T47D (cell line): ENCODE data around the gene COG5.

Source experiments
- DNase-seq, 2 experiments: peaks; one replicate each; pipeline versions ENCODE4 v3.0.0 to v3.0.0-alpha.2; 2011 to 2012; ENCODE audit warnings: low read depth in 1 of 2, low spot score in 1 of 2
- JUND ChIP-seq: IDR thresholded peaks from 2 replicates; pipeline ENCODE4 v1.6.1; 2012; ENCODE audit warnings: low read depth
- in situ Hi-C: cut with HindIII; loops from 2 replicates; pipeline ENCODE4 v1.10.0; 2016; ENCODE audit warnings: low sequenced_read_pairs, low pct_unique_long_range_greater_than_20kb

Gene COG5

GRCh38 chr7:107414198-107414597 is 149.5 kb downstream of the COG5 start:
- DNase-seq: no peak
- TF ChIP-seq JUND: no peak
- in situ Hi-C loops: no loop called here

GRCh38 chr7:107408349-107408748 is 155.4 kb downstream of the COG5 start:
- no peak for TF ChIP-seq JUND
- DNase-seq: no peak
- in situ Hi-C loops: no loop called here

GRCh38 chr7:107405559-107405958 is 158.2 kb downstream of the COG5 start:
- in situ Hi-C loops: no loop called here
- no peak for TF ChIP-seq JUND
- no peak for DNase-seq

GRCh38 chr7:107404740-107405537 is 158.8 kb downstream of the COG5 start:
- TF ChIP-seq JUND: no peak

GRCh38 chr7:107398161-107398560 is 165.6 kb downstream of the COG5 start:
- DNase-seq: no peak
- in situ Hi-C loops: no loop called here
- no peak for TF ChIP-seq JUND

More at GRCh38 chr7:107404740-107405537, 158.8 kb downstream of the COG5 start:
- in situ Hi-C loops: no loop called here
- DNase-seq: no peak

- in situ Hi-C loops: no loop called here
- no peak for DNase-seq
- TF ChIP-seq JUND: no peak
Observed at GRCh38 chr7:107396990-107397389, 166.7 kb downstream of the COG5 start.

- no peak for DNase-seq
- in situ Hi-C loops: no loop called here
- TF ChIP-seq JUND: no peak
Observed at GRCh38 chr7:107396081-107396480, 167.6 kb downstream of the COG5 start.

GRCh38 chr7:107394831-107395230 is 168.9 kb downstream of the COG5 start:
- TF ChIP-seq JUND: no peak
- no peak for DNase-seq
- in situ Hi-C loops: no loop called here

GRCh38 chr7:107394276-107394675 is 169.4 kb downstream of the COG5 start:
- in situ Hi-C loops: no loop called here
- no peak for TF ChIP-seq JUND
- DNase-seq: no peak

- no peak for TF ChIP-seq JUND
- in situ Hi-C loops: no loop called here
- DNase-seq: no peak
Observed at GRCh38 chr7:107392830-107393229, 170.9 kb downstream of the COG5 start.

GRCh38 chr7:107390916-107391315 is 172.8 kb downstream of the COG5 start:
- no peak for DNase-seq
- TF ChIP-seq JUND: no peak
- in situ Hi-C loops: no loop called here

GRCh38 chr7:107388604-107389003 is 175.1 kb downstream of the COG5 start:
- TF ChIP-seq JUND: no peak
- in situ Hi-C loops: no loop called here
- DNase-seq: no peak

GRCh38 chr7:107387573-107388219 is 176.0 kb downstream of the COG5 start:
- no peak for TF ChIP-seq JUND
- DNase-seq: no peak
- in situ Hi-C loops: no loop called here

- DNase-seq: no peak
- no peak for TF ChIP-seq JUND
- in situ Hi-C loops: no loop called here
Observed at GRCh38 chr7:107387128-107387527, 176.6 kb downstream of the COG5 start.
